HG02588 (cell line): ENCODE data around the gene NCBP1.

Source experiments
- ATAC-seq: cut with Tn5 transposase; IDR thresholded peaks from one replicate; pipeline ENCODE4 v1.9.1; 2021; ENCODE audit warnings: mild to moderate bottlenecking, moderate library complexity; ENCODE audit not compliant: unreplicated experiment

Gene NCBP1

GRCh38 chr9:97706246-97706645 is 72.6 kb downstream of the NCBP1 start:
- no peak for ATAC-seq

- no peak for ATAC-seq
Measured at GRCh38 chr9:97710356-97711222, 77.0 kb downstream of the NCBP1 start.

- ATAC-seq: no peak
Measured at GRCh38 chr9:97711223-97711626, 77.6 kb downstream of the NCBP1 start.

- ATAC-seq: no peak
Measured at GRCh38 chr9:97714435-97714834, 80.8 kb downstream of the NCBP1 start.

- ATAC-seq: no peak
Measured at GRCh38 chr9:97717866-97718265, 84.2 kb downstream of the NCBP1 start.

- no peak for ATAC-seq
Measured at GRCh38 chr9:97721396-97721795, 87.8 kb downstream of the NCBP1 start.

- no peak for ATAC-seq
Measured at GRCh38 chr9:97722331-97722730, 88.7 kb downstream of the NCBP1 start.
